OCI-LY1 (cell line): ENCODE data around the gene WWOX.

Experiments
- CTCF ChIP-seq: fragments of 200-600 bp; sonication (generic), shearing (Covaris generic); IDR thresholded peaks from 2 replicates; pipeline ENCODE4 v1.5.1; 2017; ENCODE audit warnings: mild to moderate bottlenecking, antibody characterized with exemption, low read length, moderate library complexity, mixed read lengths
- EZH2 ChIP-seq: fragments of 200-600 bp; sonication (generic), shearing (Covaris generic); IDR thresholded peaks from 2 replicates; pipeline ENCODE4 v1.8.0; 2017; ENCODE audit warnings: borderline replicate concordance, mixed run types, mild to moderate bottlenecking, antibody characterized with exemption, low read length, moderate library complexity, mixed read lengths

- TF ChIP-seq CTCF (no peak), EZH2 (no peak)
Measured at GRCh38 chr16:79150151-79150550, 1050.7 kb downstream of the WWOX start.
